Body of pancreas (tissue), 4 donors: ENCODE results near the gene NCOA1. TPM values are rescaled to one million over a fixed set of nuclear protein-coding genes. Genes with fewer than 3 reads are reported as not detected.

Source experiments
- ATAC-seq: fragments of 150-250 bp; one replicate; pipeline ENCODE4 v1.9.1; 2016
- DNase-seq, 4 donors: peaks; one replicate each; pipeline ENCODE4 v3.0.0-alpha.2; 2019
- H3K27ac ChIP-seq, 4 donors: fragments of 200-600 bp; sonication (generic); 1 replicate in 3 of 4; 2 replicates in 1 of 4; pipeline versions ENCODE4 v1.5.1 to v1.6.1; 2016 to 2019; ENCODE audit warnings: mild to moderate bottlenecking in 1 of 4, mixed read lengths in 1 of 4, moderate library complexity in 1 of 4
- H3K27me3 ChIP-seq, 2 donors: fragments of 200-600 bp; sonication (generic); one replicate each; pipeline ENCODE4 v1.6.0; 2016; ENCODE audit warnings: mild to moderate bottlenecking in 1 of 2
- H3K36me3 ChIP-seq, 2 donors: fragments of 200-600 bp; sonication (generic); replicated peaks in 1 of 2; 2 replicates each; pipeline ENCODE4 v1.5.1; 2016; ENCODE audit warnings: low read depth in 2 of 2; ENCODE audit not compliant: insufficient read depth in 1 of 2
- H3K4me1 ChIP-seq: fragments of 200-600 bp; sonication (generic); one replicate; pipeline ENCODE4 v1.6.0; 2016
- H3K4me3 ChIP-seq, 2 donors: fragments of 200-600 bp; sonication (generic); 1 replicate in 1 of 2; 2 replicates in 1 of 2; pipeline ENCODE4 v1.5.1; 2016 to 2019
- H3K9me3 ChIP-seq, 3 donors: fragments of 200-600 bp; sonication (generic); 1 replicate in 2 of 3; 2 replicates in 1 of 3; pipeline ENCODE4 v1.5.1; 2016
- CTCF ChIP-seq, 7 experiments: fragments of 450-650 bp in 4 of 7; fragments of 200-600 bp in 3 of 7; sonication (generic) in 3 of 7; IDR thresholded peaks; one replicate each; pipeline ENCODE4 v1.5.1; 2016 to 2019; ENCODE audit warnings: antibody characterized with exemption in 7 of 7
- POLR2A ChIP-seq, 3 donors: fragments of 450-650 bp; IDR thresholded peaks; one replicate each; pipeline ENCODE4 v1.6.1; 2016; ENCODE audit warnings: antibody characterized with exemption in 3 of 3, mild to moderate bottlenecking in 2 of 3
- WGBS, 2 donors: methylation state at CpG; one replicate each; pipeline ENCODE4 v1.1.5; 2017; 5-methylcytosine and 5-hydroxymethylcytosine counted together
- intact Hi-C: fragments of 100-400 bp; cut with DNase I; formaldehyde crosslinking; loops from one replicate; pipeline ENCODE4 v1.15.1; 2023
- total RNA-seq, 2 donors: library from RNA; depleted of rRNA; stranded (reverse); fragments of >200 nt; gene quantifications; one replicate each; pipeline ENCODE4 v1.1.0, GENCODE V29; 2016

The NCOA1 gene
- total RNA-seq, 2 donors from 2014 or later = 22.1 to 38.7 TPM

- Histone ChIP-seq H3K4me1 (peaks cover 9% of the 10 kb centered on the region), H3K9me3 (no peaks in the 10 kb centered on the region), H3K27me3 (no peaks in the 10 kb centered on the region), H3K4me3 (no peak overlapping the region), H3K27ac (no peak overlapping the region), H3K36me3 (no peaks in the 10 kb centered on the region)
- WGBS, 2 donors = 83 to 89% methylated on average over 3 of the region's 3 CpGs
- TF ChIP-seq POLR2A (IDR thresholded peaks at IDR 0.05) (no peak), CTCF (IDR thresholded peaks at IDR 0.05) (no peak)
- intact Hi-C loops = no loop called here
- DNase-seq = no peak
- ATAC-seq = no peak
Observed at GRCh38 chr2:24652265-24653182, 161.5 kb downstream of the NCOA1 start.

- Histone ChIP-seq H3K4me3 (no peak overlapping the region), H3K4me1 (peaks cover 2% of the 10 kb centered on the region), H3K9me3 (no peaks in the 10 kb centered on the region), H3K27ac (no peak overlapping the region), H3K36me3 (no peaks in the 10 kb centered on the region), H3K27me3 (no peaks in the 10 kb centered on the region)
- WGBS, 2 donors = 90 to 96% methylated on average over 2 of the region's 2 CpGs
- ATAC-seq (no peak), DNase-seq (no peak)
- TF ChIP-seq CTCF (IDR thresholded peaks at IDR 0.05) = no peak
- no peak for TF ChIP-seq POLR2A (IDR thresholded peaks at IDR 0.05)
- intact Hi-C loops = no loop called here
Observed at GRCh38 chr2:24657818-24658217, 166.8 kb downstream of the NCOA1 start.

GRCh38 chr2:24658531-24659202, 167.6 kb downstream of the NCOA1 start:
- ATAC-seq (no peak), DNase-seq (no peak)
- WGBS, 2 donors = 84 to 96% methylated on average over 4 of the region's 4 CpGs
- intact Hi-C loops = no loop called here
- Histone ChIP-seq H3K4me1 (no peaks in the 10 kb centered on the region), H3K4me3 (no peak overlapping the region), H3K27me3 (no peaks in the 10 kb centered on the region), H3K27ac (no peak overlapping the region), H3K9me3 (no peaks in the 10 kb centered on the region), H3K36me3 (no peaks in the 10 kb centered on the region)
- no peak for TF ChIP-seq CTCF (IDR thresholded peaks at IDR 0.05)
- no peak for TF ChIP-seq POLR2A (IDR thresholded peaks at IDR 0.05)

- 46 to 73% methylated on average over 1 of the region's 1 CpG for WGBS, 2 donors
- H3K4me1 ChIP-seq = no peaks in the 10 kb centered on the region
- intact Hi-C loops = no loop called here
- no peak for TF ChIP-seq POLR2A (IDR thresholded peaks at IDR 0.05)
- TF ChIP-seq CTCF (IDR thresholded peaks at IDR 0.05) = no peak
- no peaks in the 10 kb centered on the region for H3K27me3 ChIP-seq
- no peaks in the 10 kb centered on the region for H3K36me3 ChIP-seq
- H3K27ac ChIP-seq = no peak overlapping the region
- no peaks in the 10 kb centered on the region for H3K9me3 ChIP-seq
- ATAC-seq (no peak), DNase-seq (no peak)
- H3K4me3 ChIP-seq = no peak overlapping the region
Observed at GRCh38 chr2:24659862-24660261, 168.8 kb downstream of the NCOA1 start.
